Liver (tissue), 9 donors: ENCODE measurements around the gene GPATCH8. TPM values are rescaled to one million over a fixed set of nuclear protein-coding genes. Genes with fewer than 3 reads are reported as not detected.

Experiments used
- DNase-seq: peaks from one replicate; pipeline ENCODE4 v3.0.0-alpha.2; 2017; ENCODE audit warnings: low spot score
- H3K27ac ChIP-seq, 2 donors: one replicate each; pipeline ENCODE4 v1.7.0; 2013; ENCODE audit warnings: inconsistent platforms in 2 of 2, low read length in 2 of 2, control low read depth in 1 of 2, low read depth in 1 of 2, mild to moderate bottlenecking in 1 of 2
- H3K27me3 ChIP-seq, 4 donors: one replicate each; pipeline versions ENCODE4 v1.6.1 to v1.7.0; 2013; ENCODE audit warnings: low read length in 3 of 4, inconsistent platforms in 1 of 4, mild to moderate bottlenecking in 1 of 4, moderate library complexity in 1 of 4; ENCODE audit not compliant: control insufficient read depth in 4 of 4, insufficient read depth in 4 of 4
- H3K36me3 ChIP-seq, 4 donors: one replicate each; pipeline versions ENCODE4 v1.6.1 to v1.7.0; 2013; ENCODE audit warnings: low read length in 3 of 4, mild to moderate bottlenecking in 3 of 4, low read depth in 1 of 4, moderate library complexity in 1 of 4; ENCODE audit not compliant: control insufficient read depth in 4 of 4, insufficient read depth in 3 of 4
- H3K4me1 ChIP-seq, 4 donors: one replicate each; pipeline versions ENCODE4 v1.6.1 to v1.7.0; 2013; ENCODE audit warnings: low read length in 3 of 4, mild to moderate bottlenecking in 3 of 4, moderate library complexity in 1 of 4; ENCODE audit not compliant: control insufficient read depth in 4 of 4, insufficient read depth in 4 of 4
- H3K4me3 ChIP-seq, 3 donors: one replicate each; pipeline versions ENCODE4 v1.6.1 to v1.7.0; 2013; ENCODE audit warnings: low read length in 3 of 3, control low read depth in 1 of 3, low read depth in 1 of 3, mild to moderate bottlenecking in 1 of 3
- H3K9ac ChIP-seq, 2 donors: one replicate each; pipeline ENCODE4 v1.7.0; 2013; ENCODE audit warnings: low read length in 2 of 2, mild to moderate bottlenecking in 2 of 2, moderate library complexity in 2 of 2, control low read depth in 1 of 2, low read depth in 1 of 2
- H3K9me3 ChIP-seq, 4 donors: one replicate each; pipeline versions ENCODE4 v1.6.1 to v1.7.0; 2013; ENCODE audit warnings: low read length in 3 of 4; ENCODE audit not compliant: control insufficient read depth in 4 of 4
- CTCF ChIP-seq: fragments of 150-350 bp; IDR thresholded peaks from 2 replicates; pipeline ENCODE4 v1.5.1; 2017; ENCODE audit warnings: improper control_type of control experiment, low read depth, low read length; ENCODE audit not compliant: missing input control
- EGR1 ChIP-seq, 2 donors: IDR thresholded peaks; 2 replicates each; pipeline ENCODE4 v1.6.1; 2016 to 2018; ENCODE audit warnings: antibody characterized with exemption in 2 of 2, low read depth in 2 of 2
- FOXA1 ChIP-seq: IDR thresholded peaks from 2 replicates; pipeline ENCODE4 v1.6.1; 2016; ENCODE audit warnings: antibody characterized with exemption
- FOXA2 ChIP-seq: IDR thresholded peaks from 2 replicates; pipeline ENCODE4 v1.6.1; 2016; ENCODE audit warnings: antibody characterized with exemption
- GABPA ChIP-seq, 2 donors: IDR thresholded peaks in 1 of 2; conservative IDR thresholded peaks in 1 of 2; 2 replicates each; pipeline ENCODE4 v1.6.1; 2016; ENCODE audit warnings: antibody characterized with exemption in 2 of 2, mild to moderate bottlenecking in 1 of 2, moderate library complexity in 1 of 2
- HNF4G ChIP-seq: IDR thresholded peaks from 2 replicates; pipeline ENCODE4 v1.6.1; 2016; ENCODE audit warnings: antibody characterized with exemption
- JUND ChIP-seq, 2 donors: IDR thresholded peaks; 2 replicates each; pipeline ENCODE4 v1.6.1; 2016; ENCODE audit warnings: antibody characterized with exemption in 2 of 2
- NR2F2 ChIP-seq: IDR thresholded peaks from 2 replicates; pipeline ENCODE4 v1.6.1; 2016; ENCODE audit warnings: antibody characterized with exemption
- RAD21 ChIP-seq, 2 donors: IDR thresholded peaks; 2 replicates each; pipeline ENCODE4 v1.6.1; 2016; ENCODE audit warnings: antibody characterized with exemption in 2 of 2, mild to moderate bottlenecking in 2 of 2
- REST ChIP-seq: IDR thresholded peaks from 2 replicates; pipeline ENCODE4 v1.6.1; 2016; ENCODE audit warnings: antibody characterized with exemption, mild to moderate bottlenecking
- RXRA ChIP-seq, 2 donors: IDR thresholded peaks; 2 replicates each; pipeline ENCODE4 v1.6.1; 2017 to 2018; ENCODE audit warnings: antibody characterized with exemption in 2 of 2, mild to moderate bottlenecking in 1 of 2
- SP1 ChIP-seq: IDR thresholded peaks from 2 replicates; pipeline ENCODE4 v1.6.1; 2018; ENCODE audit warnings: antibody characterized with exemption, mild to moderate bottlenecking
- TAF1 ChIP-seq: conservative IDR thresholded peaks from 2 replicates; pipeline ENCODE4 v1.6.1; 2016; ENCODE audit warnings: antibody characterized with exemption, mild to moderate bottlenecking
- YY1 ChIP-seq: IDR thresholded peaks from 2 replicates; pipeline ENCODE4 v1.6.1; 2016; ENCODE audit warnings: antibody characterized with exemption, mild to moderate bottlenecking
- WGBS: extraction: QIAGEN DNeasy Blood & Tissue Kit; methylation state at CpG from one replicate; pipeline ENCODE4 v1.1.7; 2013; 5-methylcytosine and 5-hydroxymethylcytosine counted together
- polyA plus RNA-seq, 2 donors: library from polyadenylated mRNA; stranded (reverse) in 1 of 2; unstranded in 1 of 2; fragments of 200-250 nt in 1 of 2; fragments of >200 nt in 1 of 2; fragmentation: Nextera tagmentation in 1 of 2; extraction: Ambion mirVana in 1 of 2; gene quantifications; one replicate each; pipeline versions ENCODE4 v1.2.1 to v1.2.3, GENCODE V29; 2013 to 2015
- total RNA-seq, 2 donors: library from RNA; depleted of rRNA; stranded (reverse); fragments of >200 nt; gene quantifications; one replicate each; pipeline ENCODE4 v1.2.3, GENCODE V29; 2014
- TF ChIP-seq, protein P1 (sequence below): IDR thresholded peaks from 2 replicates; pipeline ENCODE4 v1.6.1; 2016; ENCODE audit warnings: antibody characterized with exemption
- TF ChIP-seq, protein P2 (sequence below): IDR thresholded peaks from 2 replicates; pipeline ENCODE4 v1.6.1; 2016; ENCODE audit warnings: antibody characterized with exemption
- donor health status: healthy.
- donor health status: healthy.
- donor health status: healthy.
- donor health status: healthy.
- donor health status: healthy.

GPATCH8 gene
- total and polyA plus RNA-seq, 4 donors, result 4.2 to 21.8 (median 9.9) TPM

GRCh38 chr17:44473367-44473766 lies 29.8 kb downstream of the GPATCH8 start:
- peaks cover 2 to 5% (median 2%) of the 10 kb centered on the region in 4 donors for H3K36me3 ChIP-seq
- WGBS, result 97% methylated on average over 6 of the region's 6 CpGs
- H3K4me3 ChIP-seq, result no peak overlapping the region
- no peak overlapping the region for H3K27ac ChIP-seq
- H3K9me3 ChIP-seq, result no peaks in the 10 kb centered on the region
- H3K4me1 ChIP-seq, result peaks cover 0 to 3% (median 0%) of the 10 kb centered on the region in 4 donors
- no peak overlapping the region for H3K9ac ChIP-seq
- TF ChIP-seq FOXA1, result no peak
- TF ChIP-seq REST, result no peak
- no peak for TF ChIP-seq RXRA (IDR thresholded peaks at IDR 0.05)
- TF ChIP-seq RAD21 (IDR thresholded peaks at IDR 0.05), result no peak
- TF ChIP-seq, protein P1, sequence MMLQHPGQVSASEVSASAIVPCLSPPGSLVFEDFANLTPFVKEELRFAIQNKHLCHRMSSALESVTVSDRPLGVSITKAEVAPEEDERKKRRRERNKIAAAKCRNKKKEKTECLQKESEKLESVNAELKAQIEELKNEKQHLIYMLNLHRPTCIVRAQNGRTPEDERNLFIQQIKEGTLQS, result no peak
- no peak for TF ChIP-seq JUND (IDR thresholded peaks at IDR 0.05)
- no peak for TF ChIP-seq CTCF
- no peak for TF ChIP-seq GABPA (IDR thresholded peaks at IDR 0.05 in 1 of 2, conservative IDR thresholded peaks at IDR 0.05 in 1 of 2)
- H3K27me3 ChIP-seq, result no peaks in the 10 kb centered on the region
- no peak for DNase-seq

DNA sequence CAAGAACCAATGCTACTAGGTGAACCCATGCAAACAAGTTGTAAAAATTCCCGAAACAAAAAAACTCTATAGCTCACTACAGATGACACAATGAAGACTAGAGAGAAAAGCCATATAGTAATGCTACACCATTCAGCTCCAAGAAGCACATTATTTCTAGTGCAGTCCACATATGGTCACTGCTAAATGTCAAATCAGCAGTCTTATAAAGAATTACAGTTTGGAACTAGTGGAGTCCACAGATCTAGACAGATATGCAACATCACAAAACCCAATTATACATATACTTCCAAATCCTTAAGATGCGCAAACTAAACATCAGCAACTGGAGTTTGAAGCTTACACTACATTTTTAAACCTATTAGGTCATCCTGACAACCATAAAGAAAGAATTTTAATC lies 33.5 kb downstream of the GPATCH8 start:
- 95% methylated on average over 2 of the region's 2 CpGs for WGBS
- H3K4me1 ChIP-seq, result no peaks in the 10 kb centered on the region
- TF ChIP-seq NR2F2, result no peak
- TF ChIP-seq HNF4G, result no peak
- TF ChIP-seq EGR1 (IDR thresholded peaks at IDR 0.05; ENCODE audit: low read depth in 2 of 2), result no peak
- TF ChIP-seq TAF1, result no peak
- no peak for TF ChIP-seq JUND (IDR thresholded peaks at IDR 0.05)
- no peak for TF ChIP-seq YY1
- TF ChIP-seq SP1, result no peak
- TF ChIP-seq, protein P2, sequence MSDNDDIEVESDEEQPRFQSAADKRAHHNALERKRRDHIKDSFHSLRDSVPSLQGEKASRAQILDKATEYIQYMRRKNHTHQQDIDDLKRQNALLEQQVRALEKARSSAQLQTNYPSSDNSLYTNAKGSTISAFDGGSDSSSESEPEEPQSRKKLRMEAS, result no peak
- no peak for TF ChIP-seq REST
- TF ChIP-seq CTCF, result no peak
- TF ChIP-seq, protein P1, result no peak
- TF ChIP-seq FOXA2, result no peak
- no peak for TF ChIP-seq GABPA (IDR thresholded peaks at IDR 0.05 in 1 of 2, conservative IDR thresholded peaks at IDR 0.05 in 1 of 2)
- TF ChIP-seq FOXA1, result no peak
- no peak for TF ChIP-seq RXRA (IDR thresholded peaks at IDR 0.05)

More for the DNA sequence above, 33.5 kb downstream of the GPATCH8 start:
- DNase-seq, result no peak
- no peak overlapping the region for H3K4me3 ChIP-seq
- no peaks in the 10 kb centered on the region for H3K27me3 ChIP-seq
- H3K27ac ChIP-seq, result no peak overlapping the region
- H3K36me3 ChIP-seq, result peaks cover 2 to 5% (median 2%) of the 10 kb centered on the region in 4 donors
- no peaks in the 10 kb centered on the region for H3K9me3 ChIP-seq
- H3K9ac ChIP-seq, result no peak overlapping the region
